IPS-20b (cell line): Measurements from ENCODE around the gene STXBP6.

ENCODE experiments used
- H3K27ac ChIP-seq: one replicate; pipeline ENCODE4 v1.5.1; 2013; ENCODE audit warnings: low read length
- H3K27me3 ChIP-seq: 2 replicates; pipeline ENCODE4 v1.6.1; 2013; ENCODE audit warnings: mild to moderate bottlenecking, low read length, inconsistent platforms; ENCODE audit not compliant: insufficient read depth
- H3K36me3 ChIP-seq: 2 replicates; pipeline ENCODE4 v1.6.1; 2013; ENCODE audit warnings: low read depth, mild to moderate bottlenecking, inconsistent platforms, low read length, moderate library complexity; ENCODE audit not compliant: insufficient read depth
- H3K4me1 ChIP-seq: 2 replicates; pipeline ENCODE4 v1.6.1; 2013; ENCODE audit warnings: mild to moderate bottlenecking, control low read depth, inconsistent platforms, low read length, moderate library complexity; ENCODE audit not compliant: insufficient read depth
- H3K4me3 ChIP-seq: 2 replicates; pipeline ENCODE4 v1.5.1; 2013; ENCODE audit warnings: mild to moderate bottlenecking, low read length, inconsistent platforms
- H3K9ac ChIP-seq: 2 replicates; pipeline ENCODE4 v1.6.1; 2013; ENCODE audit warnings: low read depth, mild to moderate bottlenecking, inconsistent platforms, low read length, moderate library complexity
- H3K9me3 ChIP-seq: 2 replicates; pipeline ENCODE4 v1.6.1; 2013; ENCODE audit warnings: mild to moderate bottlenecking, low read depth, low read length, inconsistent platforms; ENCODE audit not compliant: insufficient read depth

STXBP6 gene

DNA sequence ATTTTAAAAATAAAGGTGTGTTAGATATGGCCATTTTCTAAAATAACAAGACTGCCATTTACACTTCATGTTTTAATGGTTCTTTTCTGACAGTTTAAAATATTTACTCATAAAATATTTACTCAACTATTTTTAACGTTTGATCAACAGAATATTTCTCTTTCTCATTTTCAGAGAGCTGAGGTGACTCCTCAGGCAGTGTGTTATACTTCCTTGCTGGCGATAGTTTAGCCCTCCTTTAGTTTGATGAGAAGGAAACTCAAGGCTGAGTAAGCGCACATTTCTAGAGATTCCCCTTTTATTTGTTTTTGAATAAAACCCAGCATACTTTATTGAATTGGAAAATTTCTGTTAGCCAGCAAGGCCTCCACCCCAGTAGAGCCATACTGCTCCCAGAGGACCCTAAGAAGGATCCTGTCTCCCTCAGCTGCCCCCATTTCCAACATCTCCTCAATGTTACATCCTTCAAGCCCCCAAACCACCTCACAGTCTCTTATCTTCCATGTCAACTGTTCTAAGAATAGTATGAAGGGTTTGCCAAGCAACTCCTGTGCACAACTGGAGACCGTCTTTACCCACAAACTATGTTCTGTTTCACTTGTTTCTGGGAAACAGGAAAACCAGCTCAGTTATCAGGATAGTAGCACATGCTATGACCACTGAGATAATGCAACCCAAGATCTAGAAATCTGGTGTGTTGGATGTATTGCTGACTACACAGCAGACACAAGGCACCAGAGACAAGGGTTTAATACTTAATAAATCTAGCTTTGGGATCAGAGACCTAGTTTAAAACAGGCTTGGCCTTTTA is 129.5 kb downstream of the STXBP6 start:
- no peak overlapping the region for H3K27ac ChIP-seq
- no peaks in the 10 kb centered on the region for H3K27me3 ChIP-seq
- no peaks in the 10 kb centered on the region for H3K9me3 ChIP-seq

DNA sequence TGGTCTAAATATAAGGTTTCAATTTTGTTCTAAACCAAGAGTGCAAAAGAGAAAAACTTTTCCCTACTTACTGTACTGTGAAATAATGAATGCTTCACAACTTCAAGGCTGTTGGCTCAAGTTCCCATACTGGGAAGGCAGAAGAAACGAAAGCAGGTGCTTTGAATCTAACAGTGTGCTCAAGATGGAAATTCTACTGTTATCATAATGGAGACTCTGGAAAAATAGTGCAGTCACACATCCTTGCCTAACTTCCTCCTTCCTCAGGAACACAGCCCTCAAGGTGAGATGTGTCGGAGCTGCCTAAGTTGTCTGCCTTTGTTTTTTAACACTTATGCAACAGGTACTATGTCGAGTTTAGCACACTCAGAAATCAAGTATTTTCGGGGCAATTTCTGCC is 131.1 kb downstream of the STXBP6 start:
- Histone ChIP-seq H3K27me3 (no peaks in the 10 kb centered on the region), H3K4me1 (peaks cover 21% of the 10 kb centered on the region; the same call in 1 of the 2 replicates), H3K4me3 (no peak overlapping the region), H3K9me3 (no peaks in the 10 kb centered on the region), H3K27ac (no peak overlapping the region), H3K36me3 (no peaks in the 10 kb centered on the region), H3K9ac (no peak overlapping the region)

More for the DNA sequence above, 129.5 kb downstream of the STXBP6 start:
- Histone ChIP-seq H3K4me3 (no peak overlapping the region), H3K9ac (no peak overlapping the region), H3K4me1 (peaks cover 27% of the 10 kb centered on the region; the same call in 1 of the 2 replicates), H3K36me3 (no peaks in the 10 kb centered on the region)

DNA sequence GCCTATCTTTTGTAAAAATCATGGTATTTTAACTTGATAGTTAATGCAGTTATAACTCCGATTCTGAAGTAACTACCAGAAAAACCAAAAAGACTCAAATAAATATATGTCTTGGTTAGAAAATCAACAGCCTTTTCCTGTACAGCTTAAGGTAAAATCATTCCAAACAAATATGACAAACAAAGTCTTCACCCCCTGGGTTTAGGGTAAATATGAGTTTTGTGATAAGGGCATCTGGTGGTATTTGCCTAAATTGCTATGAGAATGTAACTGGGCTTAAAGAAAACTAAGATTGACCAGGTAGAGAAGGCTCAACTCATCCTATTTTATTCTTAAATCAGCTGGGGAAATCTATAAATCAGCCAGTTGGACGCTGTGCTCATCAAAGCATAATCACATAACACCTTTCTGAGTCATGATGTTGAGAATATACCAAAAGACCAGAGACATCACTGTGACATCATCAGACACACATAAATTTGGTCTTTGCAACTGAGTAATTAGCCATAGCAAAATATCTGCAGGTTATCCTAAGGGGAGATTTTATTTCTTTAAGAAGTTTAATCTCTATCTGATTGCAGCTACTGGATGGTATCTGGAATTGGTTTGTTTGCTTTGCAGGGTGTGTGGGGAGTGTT is 133.9 kb downstream of the STXBP6 start:
- no peak overlapping the region for H3K4me3 ChIP-seq
- no peaks in the 10 kb centered on the region for H3K9me3 ChIP-seq
- H3K27me3 ChIP-seq: no peaks in the 10 kb centered on the region

DNA sequence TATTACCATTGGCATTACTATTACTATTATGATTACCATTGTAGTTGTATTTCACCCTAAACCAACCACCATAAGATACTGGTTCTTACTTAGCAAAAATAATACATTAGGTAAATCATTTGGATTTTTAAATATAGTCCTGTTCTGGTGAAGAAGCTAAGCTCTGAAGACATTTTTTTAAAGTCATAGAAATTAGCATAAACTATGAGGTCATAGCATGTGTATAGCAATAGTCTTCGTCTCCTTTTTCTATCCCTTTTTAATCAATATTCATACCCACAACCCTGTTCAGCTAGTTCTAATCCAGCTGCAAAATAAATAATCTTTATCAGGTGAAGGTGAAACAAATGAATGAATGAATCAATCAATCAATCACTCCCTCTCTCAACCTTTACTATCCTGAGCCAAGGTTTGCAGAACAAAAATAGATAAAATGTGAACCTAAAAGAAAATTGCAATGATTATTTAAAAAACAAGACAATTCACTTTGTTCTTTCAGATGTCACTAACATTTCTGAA is 134.5 kb downstream of the STXBP6 start:
- Histone ChIP-seq H3K9ac (no peak overlapping the region), H3K27ac (no peak overlapping the region), H3K4me3 (no peak overlapping the region), H3K9me3 (no peaks in the 10 kb centered on the region), H3K36me3 (no peaks in the 10 kb centered on the region), H3K27me3 (no peaks in the 10 kb centered on the region), H3K4me1 (peaks cover 15% of the 10 kb centered on the region; the same call in 1 of the 2 replicates)

More for the DNA sequence above, 133.9 kb downstream of the STXBP6 start:
- Histone ChIP-seq H3K4me1 (peaks cover 15% of the 10 kb centered on the region; the same call in 1 of the 2 replicates), H3K9ac (no peak overlapping the region), H3K27ac (no peak overlapping the region), H3K36me3 (no peaks in the 10 kb centered on the region)

DNA sequence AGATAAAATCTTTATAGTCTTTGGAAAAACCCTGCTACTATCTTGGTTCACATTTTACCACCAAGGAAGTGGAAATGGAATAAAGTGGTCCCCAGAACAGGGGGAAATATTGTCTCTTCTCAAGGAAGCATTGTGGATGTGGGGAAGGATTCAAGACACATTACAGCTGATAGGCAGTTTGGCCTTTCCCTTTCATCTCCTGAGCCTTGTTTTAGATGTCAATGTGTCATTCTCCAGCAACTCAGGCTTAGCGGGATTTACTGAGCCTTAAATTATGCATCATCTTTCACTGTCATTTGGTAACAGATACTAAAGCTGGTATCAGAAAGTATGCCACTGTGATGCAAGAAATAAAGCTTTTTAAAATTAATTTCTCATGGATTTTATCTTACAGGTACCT is 136.2 kb downstream of the STXBP6 start:
- Histone ChIP-seq H3K36me3 (no peaks in the 10 kb centered on the region), H3K4me1 (peaks cover 10% of the 10 kb centered on the region; the same call in 1 of the 2 replicates), H3K27ac (no peak overlapping the region), H3K4me3 (no peak overlapping the region), H3K9me3 (no peaks in the 10 kb centered on the region), H3K9ac (no peak overlapping the region), H3K27me3 (no peaks in the 10 kb centered on the region)

DNA sequence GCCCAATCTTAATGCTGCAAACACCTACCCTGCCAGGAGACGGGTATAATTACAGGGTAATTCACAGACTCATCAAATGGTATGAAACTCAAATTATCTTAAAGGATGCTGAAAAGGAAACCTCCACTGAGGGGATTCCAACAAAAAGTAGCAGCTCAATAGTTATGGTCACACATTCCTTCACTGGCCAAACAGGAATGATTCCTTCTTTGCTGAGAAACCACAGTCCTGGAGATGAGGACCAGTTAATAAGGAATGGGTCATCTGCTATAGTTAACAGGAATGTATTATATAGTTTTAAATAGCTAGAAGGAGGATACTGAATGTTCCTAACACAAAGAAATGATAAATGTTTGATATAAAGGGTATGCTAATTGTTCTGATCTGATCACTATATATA is 136.9 kb downstream of the STXBP6 start:
- H3K4me1 ChIP-seq: peaks cover 10% of the 10 kb centered on the region; the same call in 1 of the 2 replicates
- H3K27me3 ChIP-seq: no peaks in the 10 kb centered on the region
- H3K27ac ChIP-seq: no peak overlapping the region
- H3K9ac ChIP-seq: no peak overlapping the region
- H3K4me3 ChIP-seq: no peak overlapping the region
- H3K36me3 ChIP-seq: no peaks in the 10 kb centered on the region
- H3K9me3 ChIP-seq: no peaks in the 10 kb centered on the region

DNA sequence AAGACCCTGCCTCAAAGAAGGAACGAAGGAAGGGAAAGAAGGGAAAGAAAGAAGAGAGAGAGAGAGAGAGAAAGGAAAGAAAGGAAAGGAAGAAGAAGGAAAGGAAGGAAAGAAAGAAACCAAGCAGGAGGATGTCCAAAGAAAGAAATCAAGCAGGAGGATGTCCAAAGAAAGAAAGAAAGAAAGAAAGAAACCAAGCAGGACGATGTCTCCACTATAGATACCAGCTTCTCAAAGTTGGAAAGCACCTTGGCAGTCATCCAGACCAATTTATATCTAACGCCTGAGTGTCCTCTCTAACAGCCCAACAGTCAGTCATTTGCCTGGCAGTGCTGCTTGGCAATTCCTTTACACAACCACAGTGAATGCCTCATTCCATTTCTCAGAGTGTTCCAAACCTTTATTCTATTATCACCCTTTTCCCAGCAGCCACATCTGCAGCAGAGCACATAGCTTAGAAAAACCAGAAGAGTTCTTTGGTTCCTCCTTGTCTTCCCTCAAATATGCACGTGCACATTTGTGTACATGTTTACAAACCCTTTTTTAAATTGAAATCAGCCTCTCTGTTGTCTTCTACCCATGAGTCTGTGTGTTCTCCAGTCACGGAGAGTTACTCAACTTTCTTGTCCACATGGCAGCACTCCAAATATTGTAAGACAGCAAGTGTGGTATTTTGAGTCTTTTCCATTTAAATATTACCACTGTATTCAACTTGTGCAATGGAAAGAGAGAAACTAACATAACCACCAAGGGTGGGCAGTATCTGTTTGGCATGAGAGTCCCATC is 138.4 kb downstream of the STXBP6 start:
- Histone ChIP-seq H3K4me1 (peaks cover 4% of the 10 kb centered on the region; the same call in 1 of the 2 replicates), H3K27me3 (no peaks in the 10 kb centered on the region), H3K9ac (no peak overlapping the region), H3K4me3 (no peak overlapping the region), H3K27ac (no peak overlapping the region), H3K9me3 (no peaks in the 10 kb centered on the region), H3K36me3 (no peaks in the 10 kb centered on the region)

DNA sequence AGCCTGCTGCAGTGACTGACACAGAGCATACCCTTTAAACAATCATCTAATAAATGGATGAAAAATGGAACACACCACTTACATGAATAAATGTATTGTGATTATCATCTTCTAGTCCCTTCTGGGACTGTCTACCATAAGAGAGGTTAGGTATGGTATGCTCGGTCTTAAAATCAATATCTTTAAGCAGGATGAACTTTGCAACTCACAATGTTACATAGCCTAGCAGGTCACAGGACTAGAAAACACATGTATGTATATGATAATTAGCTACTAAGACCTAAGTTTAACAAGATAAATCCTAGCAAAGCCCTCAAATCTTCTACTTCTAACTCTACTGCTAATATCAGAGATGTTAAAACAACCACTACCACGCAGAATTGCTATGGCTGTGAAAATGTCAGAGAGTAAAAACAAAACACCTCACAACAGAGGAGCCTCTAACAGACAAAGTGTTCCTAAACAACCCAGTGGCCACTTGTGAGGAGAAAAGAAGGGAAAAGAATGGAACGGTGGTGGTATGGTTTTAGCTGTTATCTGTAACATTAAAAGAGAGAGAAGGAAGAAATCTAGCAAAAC is 139.4 kb downstream of the STXBP6 start:
- no peak overlapping the region for H3K27ac ChIP-seq
- no peaks in the 10 kb centered on the region for H3K9me3 ChIP-seq
- no peak overlapping the region for H3K9ac ChIP-seq
- no peak overlapping the region for H3K4me3 ChIP-seq
- no peaks in the 10 kb centered on the region for H3K27me3 ChIP-seq
- H3K4me1 ChIP-seq: no peaks in the 10 kb centered on the region
- no peaks in the 10 kb centered on the region for H3K36me3 ChIP-seq

DNA sequence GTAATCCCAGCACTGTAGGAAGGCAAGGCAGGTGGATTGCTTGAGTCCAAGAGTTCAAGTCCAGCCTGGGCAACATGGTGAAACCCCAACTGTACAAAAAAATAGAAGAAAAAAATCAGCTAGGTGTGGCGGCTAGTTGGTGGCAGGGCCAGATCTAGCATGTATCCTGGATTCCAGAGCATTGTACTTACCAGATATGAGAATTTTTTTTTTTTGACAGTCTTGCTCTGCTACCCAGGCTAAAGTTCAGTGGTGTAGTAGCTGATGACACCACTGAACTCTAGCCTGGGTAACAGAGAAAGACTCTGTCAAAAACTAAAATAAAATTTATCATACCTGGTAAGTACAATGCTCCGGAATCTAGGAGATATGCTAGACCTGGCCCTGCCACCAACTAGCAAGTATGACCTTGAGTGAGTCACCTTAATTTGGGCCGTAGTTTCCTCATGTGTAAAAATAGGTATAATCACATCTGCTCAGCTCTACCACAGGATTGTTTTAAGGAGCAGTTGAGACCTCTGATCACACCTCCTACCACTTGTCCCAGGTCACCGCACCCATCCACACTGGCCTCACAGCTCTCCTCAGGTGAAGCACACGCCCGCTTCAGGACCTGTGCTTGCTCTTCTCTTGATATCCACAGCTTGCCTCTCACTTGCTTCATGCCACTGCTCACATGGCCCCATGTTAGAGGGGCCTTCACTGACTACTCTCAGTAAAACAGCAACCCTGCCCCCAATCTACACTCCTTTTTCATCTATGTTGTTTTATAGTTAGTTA is 140.2 kb downstream of the STXBP6 start:
- no peaks in the 10 kb centered on the region for H3K9me3 ChIP-seq

DNA sequence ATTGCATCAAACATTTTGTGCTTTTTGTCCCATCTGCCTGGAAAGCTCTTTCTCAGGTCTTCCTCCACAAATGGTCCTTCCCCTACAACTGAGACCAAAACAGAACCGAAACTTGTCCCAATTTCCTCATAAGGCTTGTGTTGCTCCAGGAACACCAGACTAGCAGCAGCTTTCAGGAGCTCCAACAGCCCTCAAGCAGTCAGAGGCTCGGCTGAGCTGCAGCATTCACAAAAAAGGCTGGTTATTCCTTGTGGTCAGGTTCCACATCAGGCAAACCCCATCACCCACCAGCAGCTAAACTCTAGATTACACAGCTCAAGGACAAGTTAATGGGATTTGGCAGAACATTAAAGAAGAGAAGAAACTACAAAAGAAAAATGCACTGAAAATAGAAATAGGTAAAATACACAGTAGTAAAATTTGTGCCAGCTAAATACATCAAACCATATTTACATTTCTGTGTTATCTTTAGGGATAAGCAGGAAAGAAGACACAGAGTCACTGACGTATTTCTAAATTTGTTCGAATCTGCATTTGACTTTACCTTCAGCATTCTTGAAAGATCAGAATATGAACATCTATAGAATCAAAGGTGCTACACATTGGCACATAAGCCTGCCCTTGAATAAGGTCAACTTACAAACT is 141.2 kb downstream of the STXBP6 start:
- Histone ChIP-seq H3K9ac (no peak overlapping the region), H3K4me3 (no peak overlapping the region), H3K4me1 (no peaks in the 10 kb centered on the region), H3K9me3 (no peaks in the 10 kb centered on the region), H3K27me3 (no peaks in the 10 kb centered on the region), H3K36me3 (no peaks in the 10 kb centered on the region), H3K27ac (no peak overlapping the region)

More for the DNA sequence above, 140.2 kb downstream of the STXBP6 start:
- Histone ChIP-seq H3K4me1 (no peaks in the 10 kb centered on the region), H3K36me3 (no peaks in the 10 kb centered on the region), H3K4me3 (no peak overlapping the region), H3K9ac (no peak overlapping the region), H3K27me3 (no peaks in the 10 kb centered on the region), H3K27ac (no peak overlapping the region)
